AG04450 (cell line): ENCODE results near the gene NUDT3. TPM values are rescaled to one million over a fixed set of nuclear protein-coding genes. Genes with fewer than 3 reads are reported as not detected.

Experiments used
- CTCF ChIA-PET: fragments of 300-600, 350-600 bp; formaldehyde crosslinking; extraction: SDS; loops from one replicate; lab custom pipeline; 2022; ENCODE audit warnings: antibody characterized with exemption, inconsistent platforms; lab: Charles Lee
- POLR2A ChIA-PET: fragments of 350-600 bp; formaldehyde crosslinking; extraction: SDS; loops from one replicate; lab custom pipeline; 2021; ENCODE audit warnings: antibody characterized with exemption, inconsistent platforms; lab: Yijun Ruan, JAX
- DNase-seq: peaks from one replicate; pipeline ENCODE4 v3.0.0-alpha.2; 2011; ENCODE audit warnings: low read depth, low spot score
- H3K27ac ChIP-seq: one replicate; pipeline ENCODE4 v1.5.1; 2012; ENCODE audit warnings: low read depth, low read length, control low read depth
- H3K27me3 ChIP-seq: one replicate; pipeline ENCODE4 v1.6.0; 2012; ENCODE audit warnings: low read length; ENCODE audit not compliant: control insufficient read depth, insufficient read depth
- H3K4me3 ChIP-seq: 2 replicates; pipeline ENCODE4 v1.5.1; 2011; ENCODE audit warnings: mild to moderate bottlenecking, low read depth, low read length, control low read depth
- H3K9me3 ChIP-seq: 2 replicates; pipeline ENCODE4 v1.5.1; 2012; ENCODE audit warnings: low read length; ENCODE audit not compliant: control insufficient read depth, insufficient read depth
- CTCF ChIP-seq: IDR thresholded peaks from 2 replicates; pipeline ENCODE4 v1.5.1; 2011; ENCODE audit warnings: low read depth, low read length, control low read depth, inconsistent platforms
- polyA plus RNA-seq: library from polyadenylated mRNA; depleted of rRNA; stranded (reverse); fragments of >200 nt; gene quantifications from 2 replicates; pipeline ENCODE4 v1.2.3, GENCODE V29; 2011

Gene NUDT3
- polyA plus RNA-seq, 1 experiment: 26.7 TPM

GRCh38 chr6:34362176-34362575 is 30.3 kb downstream of the NUDT3 start:
- TF ChIP-seq CTCF: no peak
- Histone ChIP-seq H3K27ac (no peak overlapping the region), H3K9me3 (no peaks in the 10 kb centered on the region), H3K4me3 (no peak overlapping the region), H3K27me3 (no peaks in the 10 kb centered on the region)
- ChIA-PET POLR2A (no interaction called here), CTCF (interaction anchor here (0.5 to 1.8 kb wide), 2 partner anchors 31 to 290 kb away, joined by 3 to 4 read pairs; no protein-coding TSS in a partner anchor)
- no peak for DNase-seq

GRCh38 chr6:34360556-34360955 is 31.9 kb downstream of the NUDT3 start:
- H3K27me3 ChIP-seq: no peaks in the 10 kb centered on the region
- ChIA-PET POLR2A (interaction anchor here (1.2 kb wide), 1 partner anchor 111 kb away, joined by 3 read pairs; the partner anchor contains the start of gene SMIM29), CTCF (interaction anchor here (0.6 to 1.6 kb wide), 3 partner anchors 18 to 52 kb away, joined by 3 to 4 read pairs (median 3); no protein-coding TSS in a partner anchor)
- DNase-seq: no peak
- peak overlapping the region; percentile 31 for H3K27ac ChIP-seq
- TF ChIP-seq CTCF: no peak
- no peak overlapping the region for H3K4me3 ChIP-seq
- no peaks in the 10 kb centered on the region for H3K9me3 ChIP-seq

- Histone ChIP-seq H3K4me3 (peak overlapping the region; percentile 23; the same call in 1 of the 2 replicates), H3K27ac (peak overlapping the region; percentile 83), H3K27me3 (no peaks in the 10 kb centered on the region), H3K9me3 (no peaks in the 10 kb centered on the region)
- DNase-seq: no peak
- CTCF ChIA-PET: interaction anchor here (1.0 to 1.6 kb wide), 2 partner anchors 33 kb away, joined by 3 to 4 read pairs; no protein-coding TSS in a partner anchor
- POLR2A ChIA-PET: interaction anchor here (0.5 to 1.2 kb wide), 6 partner anchors 9 to 110 kb away, joined by 3 to 14 read pairs (median 3); partner anchors contain the start of gene SMIM29
- no peak for TF ChIP-seq CTCF
Measured at GRCh38 chr6:34359418-34360158, 32.9 kb downstream of the NUDT3 start.

- Histone ChIP-seq H3K9me3 (no peaks in the 10 kb centered on the region), H3K4me3 (no peak overlapping the region), H3K27me3 (no peaks in the 10 kb centered on the region), H3K27ac (no peak overlapping the region)
- ChIA-PET POLR2A (interaction anchor here (1.2 kb wide), 1 partner anchor 17 kb away, joined by 3 read pairs; no protein-coding TSS in a partner anchor), CTCF (no interaction called here)
- no peak for DNase-seq
- no peak for TF ChIP-seq CTCF
Measured at GRCh38 chr6:34358389-34358905, 34.0 kb downstream of the NUDT3 start.

- no peak for DNase-seq
- no peaks in the 10 kb centered on the region for H3K9me3 ChIP-seq
- H3K4me3 ChIP-seq: no peak overlapping the region
- ChIA-PET CTCF (interaction anchor here (0.8 kb wide), 1 partner anchor 37 kb away, joined by 6 read pairs; no protein-coding TSS in a partner anchor), POLR2A (no interaction called here)
- TF ChIP-seq CTCF: no peak
- no peak overlapping the region for H3K27ac ChIP-seq
- H3K27me3 ChIP-seq: no peaks in the 10 kb centered on the region
Measured at GRCh38 chr6:34357937-34358336, 34.5 kb downstream of the NUDT3 start.
